Stimulated activated CD4-positive, alpha-beta T cell treated with anti-CD3 and anti-CD28 coated beads, Interleukin-4, amount 100 ng/mL, for 48 hours (primary cell): ENCODE results near the gene ATRN.

ENCODE experiments used
- DNase-seq, 2 donors: peaks; one replicate each; pipeline ENCODE4 v3.0.0-alpha.2; 2020; ENCODE audit warnings: low read depth in 2 of 2

ATRN gene

DNA sequence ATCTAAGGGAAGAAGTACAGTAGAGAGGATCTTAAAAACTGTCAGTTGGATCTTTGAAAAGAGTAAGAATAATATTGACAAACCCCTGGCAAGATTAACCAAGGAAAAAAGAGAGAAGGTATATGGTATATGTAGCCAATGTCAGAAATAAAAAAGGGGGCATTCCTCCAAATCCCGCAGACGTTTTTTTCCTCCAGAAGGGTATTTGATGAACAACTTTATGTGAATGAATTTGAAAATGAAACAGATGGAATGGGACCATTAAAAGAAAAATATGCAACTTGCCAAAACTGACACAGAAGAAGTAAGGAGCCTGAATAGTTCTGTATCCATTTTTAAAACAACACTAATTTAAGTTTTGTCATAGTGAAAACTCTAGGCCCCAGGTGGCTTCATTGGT is 156.7 kb downstream of the ATRN start:
- no peak for DNase-seq

DNA sequence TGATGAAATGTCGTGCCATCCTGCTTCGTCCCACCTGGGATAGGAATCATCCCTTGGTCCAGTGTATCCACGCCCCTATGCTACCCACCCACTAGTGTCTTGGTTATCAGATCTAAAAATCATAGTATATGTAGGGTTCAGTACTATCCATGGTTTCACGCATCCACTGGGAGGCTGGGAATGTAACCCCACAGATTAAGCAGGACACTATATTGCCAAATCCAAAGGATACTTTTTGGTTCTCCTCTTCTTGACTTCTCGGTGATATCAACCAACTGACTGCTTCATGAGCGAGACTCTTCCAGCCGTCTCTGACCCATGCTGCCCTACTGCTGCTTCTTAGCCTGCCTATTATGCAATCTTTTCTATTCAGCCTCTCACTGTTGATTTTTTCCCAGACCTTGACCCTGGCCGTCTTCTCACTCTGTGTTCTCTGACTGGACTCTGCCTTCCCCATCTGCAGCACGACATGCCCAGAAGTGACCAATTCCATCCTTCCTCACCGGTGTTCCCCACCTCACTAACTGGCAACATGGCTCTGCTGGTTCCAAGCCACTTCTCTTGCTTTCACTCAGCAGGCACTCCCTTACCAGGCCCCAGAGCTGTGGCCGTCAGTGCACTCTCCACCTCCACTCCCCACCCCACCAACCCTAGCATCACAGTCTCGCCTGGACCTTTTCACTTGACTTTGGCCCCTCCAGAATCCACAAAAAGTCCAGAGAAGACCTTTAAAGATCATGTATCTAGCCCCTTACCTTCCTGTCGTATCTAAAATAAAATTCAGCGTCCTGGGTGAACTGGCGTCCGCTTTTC is 157.9 kb downstream of the ATRN start:
- no peak for DNase-seq

DNA sequence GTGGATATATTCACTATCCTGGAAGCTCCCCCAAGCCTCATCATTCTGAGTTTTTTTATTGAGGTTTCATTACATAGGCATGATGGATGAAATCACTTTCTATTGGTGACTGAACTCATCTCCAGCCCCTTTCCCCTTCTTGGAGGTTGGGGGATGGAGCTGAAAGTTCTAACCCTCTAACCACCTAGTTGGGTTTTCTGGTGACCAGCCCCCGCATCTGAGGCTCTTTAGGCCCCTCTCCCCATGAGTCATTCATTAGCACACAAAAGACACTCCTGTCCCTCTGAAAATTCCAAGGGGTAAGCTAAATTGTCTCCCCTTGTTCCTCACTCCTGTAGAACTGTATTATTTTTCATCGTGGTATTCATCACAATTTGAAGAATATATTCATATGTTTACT is 159.1 kb downstream of the ATRN start:
- no peak for DNase-seq

DNA sequence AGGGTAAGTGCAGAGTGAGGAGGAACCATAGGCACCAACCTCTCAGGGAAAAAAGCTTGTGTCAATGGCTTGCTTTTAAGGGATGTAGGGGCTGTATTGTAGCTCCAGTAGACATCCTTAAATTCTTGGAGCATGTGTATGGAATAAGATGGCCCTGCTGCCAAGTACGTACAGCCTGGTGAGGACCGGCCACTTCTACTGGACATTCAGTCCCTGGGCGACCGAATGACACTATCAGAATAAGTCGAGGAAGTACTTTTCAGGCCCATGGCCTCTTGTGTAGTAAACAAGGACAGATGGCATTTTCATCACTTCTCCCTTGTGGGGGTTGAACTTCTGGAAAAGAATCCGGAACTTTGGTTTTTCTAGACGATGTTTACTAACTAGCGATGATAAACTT is 159.6 kb downstream of the ATRN start:
- DNase-seq = no peak

DNA sequence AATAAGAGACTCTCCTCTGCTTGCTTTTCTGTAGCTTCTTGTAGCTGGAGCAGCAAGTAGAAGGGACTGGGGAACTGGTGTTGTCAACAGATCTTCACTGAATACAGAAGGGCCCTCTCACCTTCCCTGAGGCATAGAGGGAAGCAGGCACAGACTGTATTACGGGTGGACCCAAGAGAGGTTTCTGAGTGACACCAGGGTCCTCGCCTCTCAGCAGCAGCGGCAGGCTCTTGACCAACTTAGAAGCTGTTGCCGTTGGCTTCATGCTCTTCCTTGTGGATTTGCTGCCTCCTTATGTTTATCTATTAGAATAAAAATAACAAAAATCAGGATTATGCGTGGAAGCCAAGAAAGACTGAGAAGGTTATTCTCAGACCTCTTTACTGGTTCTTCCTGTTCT is 160.7 kb downstream of the ATRN start:
- no peak for DNase-seq

DNA sequence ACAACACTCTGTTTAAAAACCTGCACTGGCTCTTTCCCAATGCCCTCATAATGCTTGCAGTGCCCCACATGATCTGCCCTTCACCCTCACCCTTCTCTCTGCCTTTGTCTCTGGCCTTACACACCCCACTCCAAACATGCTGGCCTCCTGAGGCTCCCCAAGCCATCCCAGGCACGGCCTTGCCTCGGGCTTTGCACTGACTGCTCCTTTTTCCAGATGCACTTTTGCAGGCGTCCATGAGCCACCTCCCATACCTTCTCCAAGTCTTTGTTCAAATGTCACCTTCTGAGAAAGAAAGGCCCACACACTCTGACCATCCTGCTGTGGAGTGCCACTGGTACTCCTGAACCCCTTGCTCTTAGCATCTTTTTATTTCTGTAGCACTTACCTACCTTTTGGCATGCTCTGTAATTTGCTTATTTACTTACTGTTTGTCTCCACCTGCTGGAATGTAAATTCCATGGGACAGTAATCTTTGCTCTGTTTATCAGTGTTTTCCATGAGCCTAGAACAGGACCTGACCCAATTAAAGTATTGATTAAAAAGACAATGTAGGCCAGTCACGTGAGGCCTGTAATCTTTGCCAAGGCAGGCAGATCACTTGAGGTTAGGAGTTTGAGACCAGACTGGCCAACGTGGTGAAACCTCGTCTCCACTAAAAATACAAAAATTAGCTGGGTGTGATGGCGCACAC is 161.6 kb downstream of the ATRN start:
- no peak for DNase-seq

DNA sequence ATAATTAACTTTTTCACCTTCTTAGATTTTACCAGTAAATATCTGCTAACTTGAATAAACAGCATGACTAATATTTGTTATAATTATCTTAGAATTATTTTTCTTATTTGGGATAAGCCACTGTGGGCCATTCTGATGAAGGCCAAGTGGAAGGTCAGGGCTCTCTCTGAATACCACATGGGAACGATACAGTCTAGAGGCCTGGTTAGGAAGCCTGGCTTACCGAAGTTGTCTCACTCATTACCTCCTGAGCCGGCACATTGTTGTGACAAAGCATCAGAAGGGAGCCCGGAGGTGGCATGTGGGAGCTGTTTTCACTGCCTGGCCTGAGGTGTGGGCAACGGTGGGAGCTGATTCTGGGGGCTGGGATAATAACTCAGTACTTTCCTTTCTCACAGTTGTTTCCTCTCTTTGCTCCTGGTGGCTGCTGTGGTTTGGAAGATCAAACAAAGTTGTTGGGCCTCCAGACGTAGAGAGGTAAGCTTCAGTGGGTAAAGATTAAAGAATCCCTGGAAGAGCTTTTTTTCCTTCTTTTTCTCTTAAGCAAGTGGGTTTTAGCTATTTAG is 163.2 kb downstream of the ATRN start:
- no peak for DNase-seq

DNA sequence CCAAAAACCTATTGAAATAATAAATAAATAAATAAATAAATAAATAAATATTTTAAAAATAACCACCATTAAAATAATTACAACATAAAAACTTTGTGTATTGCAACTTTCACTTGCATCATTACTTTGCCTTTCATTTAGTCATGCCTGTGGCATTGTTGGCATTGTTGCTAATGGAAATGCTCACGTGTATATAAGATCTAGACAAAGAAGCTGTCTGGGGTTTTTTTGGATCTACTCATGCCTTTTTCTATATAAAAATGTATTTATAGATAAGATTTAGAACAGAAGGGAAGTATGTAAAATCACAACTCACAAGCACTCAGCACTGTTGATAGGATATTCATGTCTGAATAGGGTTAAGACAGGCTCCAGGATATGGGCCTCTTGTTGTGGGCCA is 164.5 kb downstream of the ATRN start:
- no peak for DNase-seq

DNA sequence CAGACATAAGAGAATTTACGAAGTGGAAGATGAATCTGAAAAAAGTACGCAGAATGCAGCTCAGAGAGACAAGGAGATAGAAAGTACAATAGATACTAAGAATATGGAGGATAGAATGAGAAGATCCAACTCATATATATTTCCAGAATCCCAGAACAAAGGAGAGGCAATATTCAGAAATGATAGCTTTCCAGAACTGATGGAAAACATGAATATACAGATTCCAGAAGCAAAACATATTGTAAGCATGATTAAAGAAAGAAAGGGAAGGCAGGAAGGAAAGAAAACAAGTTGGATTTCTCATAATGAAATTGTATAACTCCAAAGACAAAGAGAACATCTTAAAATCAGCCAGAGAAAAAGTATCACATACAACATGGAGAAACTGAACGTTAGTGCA is 169.4 kb downstream of the ATRN start:
- DNase-seq = no peak

DNA sequence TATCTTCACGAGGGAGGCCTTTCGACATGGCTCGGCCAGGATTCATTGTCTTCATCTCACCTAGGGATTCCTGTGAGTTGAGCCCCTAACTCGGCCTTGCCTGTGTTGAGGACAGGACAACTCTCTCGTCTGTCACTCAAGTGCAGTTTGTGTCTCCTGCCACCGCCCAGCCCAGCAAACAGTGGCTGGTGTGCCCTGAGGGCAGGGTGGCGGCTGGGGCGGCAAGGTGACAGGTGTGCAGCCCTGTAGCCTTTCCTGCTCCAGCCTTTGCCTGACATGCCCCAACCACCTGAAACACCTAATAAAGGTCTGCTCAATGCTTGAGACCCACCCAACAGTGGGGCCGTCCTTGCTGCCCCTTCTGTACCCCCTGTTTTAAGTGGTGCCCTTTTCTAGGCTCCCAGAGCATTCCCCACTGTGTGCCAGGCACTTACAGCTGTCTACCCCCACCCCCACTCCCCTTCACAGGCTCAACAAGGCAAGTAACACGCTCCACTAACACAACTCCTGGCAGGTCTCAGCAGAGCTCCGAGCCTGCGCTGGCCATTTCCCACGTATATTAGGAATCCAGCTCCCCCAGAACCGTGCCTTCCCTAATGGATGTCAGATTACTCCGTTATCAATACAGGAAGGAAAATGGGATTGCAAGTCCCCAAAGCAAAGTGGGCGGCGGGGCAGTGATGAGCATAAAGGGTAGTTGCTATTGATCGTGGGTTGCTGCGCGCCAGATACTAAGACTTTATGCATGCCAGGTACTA is 174.7 kb downstream of the ATRN start:
- DNase-seq = no peak

DNA sequence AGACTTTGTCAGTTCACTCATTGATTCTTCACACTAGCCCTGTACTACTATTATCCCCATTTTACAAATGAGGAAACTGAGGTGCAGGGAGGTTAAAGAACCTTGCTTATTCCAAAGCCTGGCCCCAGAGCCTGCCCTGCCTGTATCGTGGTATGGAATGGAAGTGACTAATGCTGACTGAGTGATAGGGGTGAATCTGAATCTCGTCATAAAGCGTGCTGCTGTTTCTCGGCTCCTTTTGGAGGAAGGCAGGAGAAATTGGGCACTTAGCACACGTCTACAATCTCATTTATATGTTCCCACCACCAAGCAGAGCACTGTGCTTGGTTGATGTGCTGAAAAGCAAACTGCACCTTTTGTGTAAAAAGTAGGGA is 175.2 kb downstream of the ATRN start:
- DNase-seq = no peak

DNA sequence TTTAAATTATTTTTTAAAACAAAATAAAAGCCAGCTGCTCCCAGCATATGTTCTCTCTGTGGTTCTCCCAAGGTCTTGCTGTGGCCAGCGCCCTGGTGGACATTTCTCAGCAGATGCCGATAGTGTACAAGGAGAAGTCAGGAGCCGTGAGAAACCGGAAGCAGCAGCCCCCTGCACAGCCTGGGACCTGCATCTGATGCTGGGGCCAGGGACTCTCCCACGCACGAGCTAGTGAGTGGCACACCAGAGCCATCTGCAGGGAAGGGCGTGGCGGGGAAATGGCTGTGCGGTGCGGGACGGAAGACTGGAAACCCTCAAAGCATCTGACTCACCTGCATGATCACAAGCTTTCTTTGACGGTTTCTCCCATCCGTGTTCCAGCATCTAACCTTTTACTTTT is 175.8 kb downstream of the ATRN start:
- DNase-seq = no peak

DNA sequence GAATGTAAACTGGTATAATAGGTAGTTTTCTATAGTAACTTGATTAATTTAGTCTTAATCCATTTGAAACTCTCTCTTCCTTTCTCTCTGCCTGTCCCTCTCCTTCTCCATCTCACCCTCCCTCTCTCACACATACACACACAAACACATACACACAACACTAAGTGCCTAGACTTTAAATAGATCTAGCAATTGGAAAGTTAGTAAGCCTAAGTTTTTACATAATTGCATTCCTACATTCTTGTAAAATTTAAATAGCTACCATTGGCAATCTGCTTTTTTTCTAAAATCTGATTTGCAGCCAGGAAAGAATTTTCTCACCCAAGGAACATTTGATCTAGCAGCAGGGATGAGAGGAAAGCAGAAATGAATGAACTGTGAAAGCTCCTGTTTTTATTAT is 176.7 kb downstream of the ATRN start:
- DNase-seq = no peak

DNA sequence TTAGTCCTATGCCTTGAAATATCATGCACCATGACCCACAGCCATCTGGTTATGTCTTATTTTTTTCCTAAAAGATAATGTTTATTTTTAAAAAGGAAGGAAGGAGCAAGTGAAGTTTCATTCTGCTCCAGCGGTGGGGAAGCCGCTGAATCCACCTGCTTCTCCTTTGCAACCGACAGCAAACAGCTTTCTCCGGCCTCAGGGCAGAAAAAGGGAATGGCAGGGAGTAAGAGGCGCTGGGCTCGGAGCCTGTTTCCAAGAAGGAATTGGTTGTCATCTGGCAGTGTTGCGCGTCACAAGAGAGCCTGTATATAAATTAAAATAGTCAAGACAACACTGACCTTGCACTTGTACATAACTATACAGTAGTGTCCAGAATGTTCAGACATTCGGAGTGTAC is 178.1 kb downstream of the ATRN start:
- no peak for DNase-seq

DNA sequence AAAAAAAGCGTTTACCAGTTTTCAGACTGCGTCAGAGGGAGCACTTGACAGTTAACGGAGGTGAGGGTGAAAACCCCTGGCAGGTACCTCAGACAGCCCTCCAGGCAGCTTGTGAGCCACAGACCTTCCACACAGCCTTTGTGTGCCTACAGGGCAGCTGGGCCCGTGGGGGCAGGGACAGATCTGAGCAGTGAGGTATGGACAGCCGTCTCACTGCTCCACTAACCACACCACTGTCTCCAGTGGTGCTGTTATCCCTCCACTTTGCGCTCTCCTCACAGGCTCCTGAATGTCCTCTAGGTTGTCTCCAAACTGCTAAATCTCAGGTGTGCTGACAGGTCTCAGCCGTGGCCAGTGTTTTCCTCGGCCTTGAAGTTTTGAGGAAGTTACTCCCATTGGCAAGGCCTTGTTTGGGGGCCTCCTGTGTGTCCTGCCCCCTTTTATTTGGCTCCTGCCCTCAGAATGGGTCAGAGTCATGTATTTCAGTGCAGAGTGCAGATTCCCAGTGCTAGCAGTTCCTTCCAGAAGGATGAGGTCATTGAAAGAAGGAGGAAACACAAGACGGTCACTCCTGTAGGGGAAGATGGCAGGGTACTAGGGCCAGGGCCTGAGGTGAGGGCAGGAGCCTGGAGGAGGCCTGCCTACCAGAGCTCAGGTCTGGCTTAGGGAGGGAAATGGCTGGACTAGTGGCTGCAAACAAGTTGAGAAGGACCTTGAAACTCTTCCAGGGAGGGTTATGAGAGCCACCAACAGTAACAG is 180.6 kb downstream of the ATRN start:
- DNase-seq = no peak

DNA sequence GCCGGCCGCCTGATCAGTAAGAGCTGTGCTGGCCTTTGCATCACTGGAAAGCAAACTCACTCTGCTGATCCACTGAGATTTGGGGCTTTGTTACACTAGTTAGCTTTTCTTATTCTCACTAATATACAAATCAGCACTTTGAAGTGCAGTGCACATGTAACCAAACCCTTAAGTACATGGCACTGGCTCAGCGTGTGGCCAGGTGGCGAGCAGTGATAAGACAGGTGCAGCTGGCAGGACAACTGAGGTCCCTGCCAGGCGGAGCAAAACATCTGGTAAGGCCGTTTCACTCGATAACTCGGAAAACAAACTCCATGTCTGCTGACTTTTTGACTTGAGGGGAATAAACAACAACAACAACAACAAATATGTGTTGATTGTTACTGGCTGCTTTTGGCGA is 181.4 kb downstream of the ATRN start:
- DNase-seq = no peak

DNA sequence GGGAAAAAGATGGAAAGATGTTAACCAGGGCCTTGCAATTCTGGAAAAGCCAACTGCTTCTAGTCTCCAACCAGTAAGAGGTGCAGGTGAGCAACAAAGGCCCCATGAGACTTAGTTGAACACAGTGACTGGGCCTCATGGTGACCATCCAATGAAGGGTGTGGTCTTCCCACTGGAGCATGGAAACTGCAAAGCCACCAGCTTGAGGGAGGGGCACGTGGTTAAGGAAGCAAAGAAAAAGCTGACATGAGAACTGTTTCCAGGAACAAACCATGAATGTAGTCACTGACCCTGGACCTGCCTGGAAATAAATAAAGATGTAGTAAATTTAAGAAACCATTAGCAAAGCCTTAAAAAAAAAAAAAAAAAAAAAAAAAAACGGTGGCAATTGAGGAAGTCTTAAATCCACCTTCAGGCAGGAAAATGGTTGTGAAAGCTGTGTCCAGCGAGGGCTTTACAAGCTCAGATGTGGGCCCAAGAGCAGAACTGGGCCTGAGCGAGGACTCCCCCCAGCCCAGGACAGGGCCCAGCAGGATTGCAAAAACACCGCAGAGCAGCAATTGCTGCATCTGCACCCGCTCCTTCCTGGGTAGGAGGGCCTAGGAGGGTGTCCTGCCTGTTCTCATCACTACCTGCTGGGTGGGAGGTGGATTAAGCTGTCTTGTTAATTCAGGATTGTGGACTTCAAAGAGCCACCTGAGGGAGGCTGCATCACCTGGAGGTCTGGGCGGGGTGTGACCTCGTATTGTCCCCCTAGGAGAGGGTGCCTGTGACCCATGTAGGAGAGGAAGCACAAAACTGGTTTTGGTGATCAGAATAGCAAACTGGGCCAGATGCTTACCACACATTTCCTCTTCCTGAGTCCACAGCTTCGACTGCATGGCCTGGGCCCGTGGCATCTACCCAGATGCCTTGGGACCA is 182.1 kb downstream of the ATRN start:
- DNase-seq = no peak

DNA sequence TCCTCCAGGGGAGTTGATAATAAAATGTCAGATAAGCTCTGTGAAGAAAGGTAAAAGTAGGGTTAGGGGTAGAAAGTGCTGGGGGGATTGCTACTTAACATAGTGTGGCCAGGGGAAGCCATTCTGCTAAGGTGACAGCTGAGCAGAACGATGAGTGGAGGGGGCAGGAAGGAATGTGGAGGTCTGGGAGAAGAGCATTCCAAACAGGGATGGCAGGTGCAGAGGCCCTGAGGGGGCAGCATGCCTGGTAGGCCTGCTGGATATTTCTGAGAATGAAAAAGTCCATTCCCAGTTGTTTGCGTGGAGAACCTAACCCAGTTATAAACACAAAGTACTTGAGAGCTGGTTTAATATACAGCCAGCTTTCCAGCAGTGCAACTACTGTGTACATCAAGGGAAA is 183.1 kb downstream of the ATRN start:
- DNase-seq = no peak

DNA sequence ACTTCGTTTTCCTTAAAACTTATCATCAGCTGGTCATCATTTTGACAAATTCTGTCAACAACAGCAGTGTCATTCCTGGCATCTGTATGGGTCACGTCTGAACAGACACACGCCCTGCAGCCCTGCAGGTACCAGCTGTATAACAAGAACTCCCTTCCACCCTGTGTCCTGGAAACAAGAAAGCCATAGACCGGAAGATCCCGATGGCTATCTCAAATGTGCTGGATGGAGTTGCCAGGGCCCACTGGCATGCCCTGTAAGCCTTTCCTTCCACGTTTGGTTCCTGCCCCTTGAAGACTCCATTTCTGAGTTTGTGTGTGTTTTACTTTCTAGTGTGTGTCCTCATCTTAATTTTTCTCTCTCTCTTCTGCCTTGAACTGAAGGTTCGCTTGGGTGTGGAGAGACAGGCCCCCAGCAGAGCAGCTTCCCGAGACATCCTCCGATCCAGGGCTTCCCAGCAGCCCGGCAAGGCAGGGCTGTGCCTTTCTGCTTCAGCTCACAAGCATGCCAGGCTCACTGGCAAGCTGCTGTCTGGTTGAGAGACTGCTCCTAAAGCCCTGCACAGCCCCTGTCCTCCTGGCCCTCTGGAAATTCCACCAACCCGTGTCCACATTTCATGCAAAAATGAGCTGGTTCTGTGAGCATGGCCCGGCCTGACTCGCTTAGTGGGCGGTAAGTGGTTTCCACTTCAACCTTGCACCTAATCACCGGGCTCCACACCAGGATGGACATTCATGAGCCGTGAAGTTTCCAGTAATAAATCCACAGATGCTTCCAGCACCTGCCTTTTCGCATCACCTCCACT is 183.7 kb downstream of the ATRN start:
- DNase-seq = no peak

DNA sequence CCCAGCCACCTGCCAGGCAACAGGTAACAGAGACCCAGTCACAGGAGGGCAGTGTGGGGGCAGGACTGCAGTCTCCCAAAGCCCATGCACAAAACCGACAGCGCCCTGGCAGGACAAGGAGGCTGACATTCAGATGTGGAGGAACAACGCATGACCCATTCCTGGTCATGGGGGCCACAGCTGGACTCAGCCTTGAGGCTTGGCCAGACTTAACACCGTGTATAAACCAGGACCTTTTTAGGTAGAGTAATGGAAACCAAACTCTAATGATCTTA is 184.2 kb downstream of the ATRN start:
- DNase-seq = no peak
